ENCODE data around the gene LRRC53. TPM values are rescaled to one million over a fixed set of nuclear protein-coding genes. Genes with fewer than 3 reads are reported as not detected.
A peak's percentile ranks its signal among the peaks of the same experiment; 100 is the strongest.

The LRRC53 gene
- total and polyA plus RNA-seq, 9 of the 15 experiments (the other 6 are each of a cell fraction or from before 2014, with no cell fraction given), result not detected

GRCh38 chr1:74452035-74452434 is 60.4 kb downstream of the LRRC53 start:
- intact Hi-C loops (cut with micrococcal nuclease) (no loop called here), in situ Hi-C loops (cut with MboI) (no loop called here)
- Histone ChIP-seq H3K79me2 (ENCODE audit: control insufficient read depth, insufficient read depth, low read length) (no peaks in the 10 kb centered on the region), H3K9me1 (ENCODE audit: control insufficient read depth, insufficient read depth, low read length) (no peaks in the 10 kb centered on the region), H3K36me3 (ENCODE audit: control insufficient read depth, insufficient read depth, low read length) (no peaks in the 10 kb centered on the region), H3K27ac (ENCODE audit: extremely low read depth, low read depth, low read length) (no peak overlapping the region), H3K9me3 (replicated peaks; ENCODE audit: control insufficient read depth, insufficient read depth, low read depth, low read length) (no peaks in the 10 kb centered on the region), H3K27me3 (ENCODE audit: control insufficient read depth in 2 of 2, insufficient read depth in 2 of 2, low read length in 2 of 2) (no peaks in the 10 kb centered on the region), H4K20me1 (replicated peaks; ENCODE audit: control insufficient read depth, insufficient read depth, low read length) (no peaks in the 10 kb centered on the region), H3K4me3 (no peak overlapping the region), H3K4me2 (ENCODE audit: insufficient read depth, low read length) (no peak overlapping the region), H3K9ac (ENCODE audit: insufficient read depth in 1 of 2, low read depth in 2 of 2, low read length in 2 of 2) (no peak overlapping the region), H3K4me1 (replicated peaks in 1 of 2; ENCODE audit: control insufficient read depth in 2 of 2, insufficient read depth in 2 of 2, low read length in 2 of 2) (no peaks in the 10 kb centered on the region), H2AFZ (ENCODE audit: low read depth, low read length) (no peak overlapping the region)
- ChIA-PET CTCF (ENCODE audit: low intra/inter-chr PET ratio) (no interaction called here), POLR2A (no interaction called here)
- DNase-seq (ENCODE audit: extremely low read depth in 1 of 4, low spot score in 3 of 4), result no peak
- no peak for FAIRE-seq
- TF ChIP-seq ZNF316 (IDR thresholded peaks at IDR 0.05) (peak; percentile 15; the same call in 1 of the 2 replicates), SNAPC5 (CRISPR knock-in tag; IDR thresholded peaks at IDR 0.05) (no peak)
- WGBS (ENCODE audit: insufficient coverage, low coverage, missing lambda C conversion rate), result 7% methylated on average over 1 of the region's 1 CpG
- no TSS peak for BruUV-seq (replicated peaks)
- no peak for ATAC-seq

DNA sequence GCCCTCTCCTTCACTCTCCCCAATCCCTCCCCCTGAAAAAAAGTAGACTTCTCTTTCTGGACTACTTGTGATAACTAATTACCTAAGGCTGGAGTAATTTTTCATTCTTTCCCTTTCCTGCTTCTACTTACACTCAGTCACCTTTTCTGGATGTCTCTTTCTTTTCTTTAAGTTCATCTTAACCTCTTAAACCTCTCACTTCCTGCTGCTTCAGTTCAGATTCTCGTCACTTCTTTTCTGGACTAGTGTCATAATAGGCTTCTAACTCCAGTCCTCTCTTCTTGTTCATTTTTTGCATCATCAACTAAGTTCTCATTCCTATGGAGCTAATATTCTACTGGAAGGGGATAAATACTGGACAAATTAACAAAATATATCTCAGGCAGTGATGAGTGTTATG is 75.4 kb downstream of the LRRC53 start:
- in situ Hi-C loops (cut with MboI), result no loop called here
- no TSS peak for BruUV-seq (replicated peaks)
- no peak for DNase-seq (ENCODE audit: extremely low read depth in 1 of 4, low spot score in 3 of 4)
- Histone ChIP-seq H3K36me3 (ENCODE audit: control insufficient read depth, insufficient read depth, low read length) (no peaks in the 10 kb centered on the region), H3K4me1 (replicated peaks in 1 of 2; ENCODE audit: control insufficient read depth in 2 of 2, insufficient read depth in 2 of 2, low read length in 2 of 2) (no peaks in the 10 kb centered on the region), H3K27me3 (ENCODE audit: control insufficient read depth in 2 of 2, insufficient read depth in 2 of 2, low read length in 2 of 2) (no peaks in the 10 kb centered on the region), H3K9me3 (replicated peaks; ENCODE audit: control insufficient read depth, insufficient read depth, low read depth, low read length) (no peaks in the 10 kb centered on the region), H3K79me2 (ENCODE audit: control insufficient read depth, insufficient read depth, low read length) (no peaks in the 10 kb centered on the region), H3K9ac (ENCODE audit: insufficient read depth in 1 of 2, low read depth in 2 of 2, low read length in 2 of 2) (no peak overlapping the region), H3K9me1 (ENCODE audit: control insufficient read depth, insufficient read depth, low read length) (no peaks in the 10 kb centered on the region), H4K20me1 (replicated peaks; ENCODE audit: control insufficient read depth, insufficient read depth, low read length) (no peaks in the 10 kb centered on the region), H2AFZ (ENCODE audit: low read depth, low read length) (no peak overlapping the region), H3K4me2 (ENCODE audit: insufficient read depth, low read length) (no peak overlapping the region), H3K27ac (ENCODE audit: extremely low read depth, low read depth, low read length) (no peak overlapping the region), H3K4me3 (no peak overlapping the region)
- CTCF ChIA-PET (ENCODE audit: low intra/inter-chr PET ratio), result no interaction called here
- WGBS (ENCODE audit: insufficient coverage, low coverage, missing lambda C conversion rate), result 0% methylated on average over 1 of the region's 1 CpG
- intact Hi-C loops (cut with micrococcal nuclease), result no loop called here
- no peak for ATAC-seq
- POLR2A ChIA-PET, result no interaction called here
- no peak for FAIRE-seq
- no peak for TF ChIP-seq PCBP1 (IDR thresholded peaks at IDR 0.05; ENCODE audit: low read depth, low read length, poor library complexity, severe bottlenecking)
- TF ChIP-seq IRF1 (CRISPR knock-in tag; IDR thresholded peaks at IDR 0.05; ENCODE audit: borderline replicate concordance), result no peak
- no peak for TF ChIP-seq ZNF140 (CRISPR knock-in tag; IDR thresholded peaks at IDR 0.05)
- TF ChIP-seq ZNF512 (tag; IDR thresholded peaks at IDR 0.05), result no peak
- no peak for TF ChIP-seq C11orf30 (IDR thresholded peaks at IDR 0.05; ENCODE audit: low read depth)
- no peak for TF ChIP-seq ZNF75A (CRISPR knock-in tag; IDR thresholded peaks at IDR 0.05)
